GM18868 (cell line): ENCODE results near the gene ZNF215.
"Not testable (repeated sequence)": the region's sequence is repeated elsewhere in the genome, so short reads cannot be mapped to it uniquely, and the experiment has no call there.

Source experiments
- ATAC-seq: cut with Tn5 transposase; IDR thresholded peaks from one replicate; pipeline ENCODE4 v1.9.1; 2021; ENCODE audit warnings: mild to moderate bottlenecking, moderate library complexity; ENCODE audit not compliant: unreplicated experiment

ZNF215 gene

DNA sequence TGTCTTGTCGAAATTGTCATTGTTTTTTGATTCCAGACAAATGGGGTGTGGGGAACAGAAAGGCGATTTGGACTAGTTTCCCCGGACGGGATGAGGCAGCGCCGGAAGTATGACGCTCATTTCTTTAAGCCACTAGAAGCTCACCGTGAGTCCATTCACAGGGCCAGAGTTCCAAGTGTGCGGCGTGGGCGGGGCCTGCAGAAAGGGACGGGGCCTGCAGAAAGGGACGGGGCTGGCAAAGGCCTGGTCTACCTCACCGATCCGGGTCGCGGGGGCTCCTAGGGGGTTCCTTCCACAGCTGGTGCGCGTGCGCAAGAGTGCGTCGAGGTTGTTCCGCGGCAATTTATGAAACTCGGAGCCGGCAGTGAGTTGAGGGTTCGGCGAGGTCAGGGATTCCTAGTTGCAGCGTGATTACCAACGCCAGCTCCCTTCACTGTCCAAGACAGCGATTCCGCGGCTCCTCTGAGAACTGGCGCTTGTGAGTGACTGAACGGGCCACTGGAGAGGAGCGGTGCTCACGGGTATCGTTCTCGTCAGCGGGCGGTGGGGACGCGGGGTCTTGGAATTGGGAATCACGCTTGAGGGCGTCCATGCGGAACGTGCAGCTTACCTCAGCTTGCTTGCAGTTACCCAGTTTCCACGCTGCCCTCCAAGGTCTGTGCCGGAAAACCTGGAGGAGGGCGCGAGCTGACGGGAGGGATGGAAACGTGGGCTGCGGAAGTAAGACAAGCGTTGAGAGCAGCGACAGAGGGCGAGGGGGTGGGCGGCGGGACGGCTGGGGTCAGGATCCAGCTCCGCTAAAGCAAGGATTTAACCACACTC, at the start of gene ZNF215:
TSS of gene ZNF215 (plus strand) at position 219 of the 822 bp plus-strand sequence. CDS start 5,847 bp downstream, outside the sequence.
- ATAC-seq: peak; percentile 71

DNA sequence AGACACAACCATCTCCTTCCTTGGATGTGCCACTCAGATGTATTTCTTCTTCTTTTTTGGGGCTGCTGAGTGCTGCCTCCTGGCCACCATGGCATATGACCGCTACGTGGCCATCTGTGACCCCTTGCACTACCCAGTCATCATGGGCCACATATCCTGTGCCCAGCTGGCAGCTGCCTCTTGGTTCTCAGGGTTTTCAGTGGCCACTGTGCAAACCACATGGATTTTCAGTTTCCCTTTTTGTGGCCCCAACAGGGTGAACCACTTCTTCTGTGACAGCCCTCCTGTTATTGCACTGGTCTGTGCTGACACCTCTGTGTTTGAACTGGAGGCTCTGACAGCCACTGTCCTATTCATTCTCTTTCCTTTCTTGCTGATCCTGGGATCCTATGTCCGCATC, 49.3 kb upstream of the ZNF215 start:
- no peak for ATAC-seq

DNA sequence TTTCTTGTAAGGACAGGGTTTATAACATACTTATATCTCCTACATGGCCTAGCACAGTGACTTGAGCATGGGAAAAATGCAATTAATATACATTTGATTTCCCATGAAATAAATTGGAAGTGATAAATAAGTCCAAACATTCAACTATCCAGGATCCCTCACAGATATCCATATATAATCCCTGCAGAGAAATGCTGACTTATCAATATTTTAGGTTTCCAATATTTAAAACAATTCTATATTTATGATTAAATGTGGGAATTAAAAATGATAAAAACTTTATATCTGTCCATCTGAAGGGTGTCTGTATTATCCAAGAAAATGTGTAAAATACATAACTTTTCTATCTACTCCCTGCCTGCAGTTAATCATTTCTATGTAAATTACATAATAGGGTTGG, 43.5 kb upstream of the ZNF215 start:
- ATAC-seq: no peak

DNA sequence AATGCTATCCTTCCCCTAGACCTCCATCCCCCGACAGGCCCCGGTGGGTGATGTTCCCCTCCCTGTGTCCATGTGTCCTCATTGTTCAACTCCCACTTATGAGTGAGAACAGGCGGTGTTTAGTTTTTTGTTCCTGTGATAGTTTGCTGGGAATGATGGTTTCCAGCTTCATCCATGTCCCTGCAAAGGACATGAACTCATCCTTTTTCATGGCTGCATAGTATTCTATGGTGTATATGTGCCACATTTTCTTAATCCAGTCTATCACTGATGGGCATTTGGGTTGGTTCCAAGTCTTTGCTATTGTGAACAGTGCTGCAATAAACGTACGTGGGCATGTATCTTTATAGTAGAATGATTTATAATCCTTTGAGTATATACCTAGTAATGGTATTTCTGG, 38.5 kb upstream of the ZNF215 start:
- ATAC-seq: not testable (repeated sequence)

DNA sequence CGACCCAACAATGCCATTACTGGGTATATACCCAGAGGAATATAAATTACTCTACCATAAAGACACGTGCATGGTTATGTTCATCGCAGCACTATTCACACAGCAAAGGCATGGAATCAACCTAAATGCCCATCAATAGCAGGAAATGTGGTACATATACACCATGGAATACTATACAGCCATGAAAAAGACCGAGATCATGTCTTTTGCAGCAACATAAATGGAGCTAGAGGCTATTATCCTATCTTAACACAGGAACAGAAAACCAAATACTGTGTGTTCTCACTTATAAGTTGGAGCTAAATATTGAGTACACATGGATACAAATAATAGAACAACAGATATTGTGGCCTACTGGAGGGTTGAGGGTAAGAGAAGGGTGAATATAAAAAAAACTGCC, 37.4 kb upstream of the ZNF215 start:
- no peak for ATAC-seq

DNA sequence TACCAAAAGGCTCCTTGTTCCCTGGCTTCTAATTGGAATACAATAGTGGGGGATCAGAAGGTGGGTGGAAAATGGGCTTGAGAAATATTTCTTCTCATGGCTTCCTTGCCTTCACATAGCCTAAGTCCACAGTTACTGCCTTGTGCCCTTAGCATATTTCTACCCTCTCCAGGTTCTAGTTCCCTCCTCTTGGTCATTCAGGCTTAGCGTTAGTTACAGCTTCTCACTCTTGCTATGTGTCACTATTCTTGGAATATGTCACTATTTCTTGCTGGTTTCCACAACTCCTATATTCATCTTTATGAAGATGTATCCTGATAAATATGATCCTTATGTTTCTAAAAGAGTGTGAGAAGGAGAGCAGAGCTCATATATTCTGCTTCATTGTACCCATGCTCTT, 36.4 kb upstream of the ZNF215 start:
- peak; percentile 73 for ATAC-seq

DNA sequence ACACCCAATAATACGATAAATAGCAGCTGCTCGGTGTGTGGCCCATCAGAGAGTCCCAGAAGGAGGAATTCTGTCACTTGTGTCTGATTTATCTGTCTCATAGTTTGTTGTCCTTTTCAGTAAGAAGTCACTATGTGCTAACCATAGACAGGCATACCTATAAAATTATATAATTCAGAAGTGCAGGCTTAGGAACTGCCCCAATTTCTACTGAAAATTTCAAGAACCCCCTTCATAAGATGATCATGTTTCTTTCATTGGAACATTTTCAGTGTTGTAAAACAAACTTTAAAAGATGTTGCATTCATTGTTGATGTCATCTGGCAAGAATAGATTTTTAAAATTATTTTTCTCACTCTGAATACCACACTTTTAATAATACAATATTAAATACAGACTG, 33.8 kb upstream of the ZNF215 start, which contains the start of gene OR2D2:
TSS of gene OR2D2 (minus strand) at position 101 of the 400 bp plus-strand sequence. CDS start at position 101, 0 bp downstream.
- no peak for ATAC-seq

DNA sequence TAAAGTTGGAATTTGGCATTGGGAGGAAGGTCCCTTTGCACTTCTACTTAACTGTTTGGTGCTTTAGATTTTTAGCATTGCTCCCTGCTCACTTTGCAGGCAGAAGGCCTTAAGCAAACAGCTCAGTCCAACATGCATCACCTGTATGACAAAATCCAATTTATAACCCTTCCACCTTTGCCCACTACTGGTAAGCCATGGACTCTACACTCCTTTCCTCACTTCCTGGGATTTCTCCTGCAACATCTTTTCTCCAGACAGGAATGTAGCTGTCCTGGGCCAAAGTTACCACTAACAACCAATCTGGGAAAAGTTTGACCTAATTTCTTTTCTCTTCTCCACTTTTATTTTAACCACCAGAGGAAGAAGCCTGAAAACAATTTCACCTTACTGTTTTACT, 32.1 kb upstream of the ZNF215 start:
- ATAC-seq: no peak

DNA sequence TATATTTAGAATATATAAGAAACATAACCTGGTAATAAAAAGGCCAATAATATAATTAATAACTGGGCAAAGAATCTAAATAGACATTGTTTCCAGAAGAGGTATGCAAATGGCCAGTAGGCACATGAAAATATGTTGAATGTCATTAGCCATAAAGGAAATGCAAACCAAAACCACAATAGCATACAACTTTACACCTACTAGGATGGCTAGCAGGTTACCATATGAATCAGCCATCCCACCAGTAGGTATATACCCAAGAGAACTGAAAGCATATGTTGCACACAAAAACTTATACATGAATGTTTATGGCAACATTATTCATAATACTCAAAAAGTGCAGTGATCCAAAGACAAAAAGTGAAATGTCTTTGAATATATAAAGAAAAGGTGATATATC, 31.2 kb upstream of the ZNF215 start:
- peak; percentile 98 for ATAC-seq

DNA sequence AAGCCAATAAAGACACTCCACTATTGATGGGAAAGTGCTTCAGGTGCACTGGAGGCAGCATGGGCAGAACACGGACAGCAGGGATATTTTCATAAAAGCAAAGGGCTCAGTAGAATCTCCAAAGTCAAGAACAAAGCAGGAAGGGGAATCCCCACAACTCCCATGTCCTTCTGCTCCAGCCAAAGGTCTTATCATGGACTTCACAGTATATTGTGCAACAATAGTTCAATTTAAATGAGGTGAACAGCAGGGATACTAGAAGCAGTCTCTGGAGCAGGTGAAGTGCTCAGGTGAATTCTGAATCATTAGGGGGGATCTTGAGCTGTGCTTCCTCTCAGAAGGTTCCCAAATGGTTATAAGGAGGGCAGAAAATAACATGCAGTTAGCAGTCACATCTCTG, 27.3 kb upstream of the ZNF215 start:
- no peak for ATAC-seq

DNA sequence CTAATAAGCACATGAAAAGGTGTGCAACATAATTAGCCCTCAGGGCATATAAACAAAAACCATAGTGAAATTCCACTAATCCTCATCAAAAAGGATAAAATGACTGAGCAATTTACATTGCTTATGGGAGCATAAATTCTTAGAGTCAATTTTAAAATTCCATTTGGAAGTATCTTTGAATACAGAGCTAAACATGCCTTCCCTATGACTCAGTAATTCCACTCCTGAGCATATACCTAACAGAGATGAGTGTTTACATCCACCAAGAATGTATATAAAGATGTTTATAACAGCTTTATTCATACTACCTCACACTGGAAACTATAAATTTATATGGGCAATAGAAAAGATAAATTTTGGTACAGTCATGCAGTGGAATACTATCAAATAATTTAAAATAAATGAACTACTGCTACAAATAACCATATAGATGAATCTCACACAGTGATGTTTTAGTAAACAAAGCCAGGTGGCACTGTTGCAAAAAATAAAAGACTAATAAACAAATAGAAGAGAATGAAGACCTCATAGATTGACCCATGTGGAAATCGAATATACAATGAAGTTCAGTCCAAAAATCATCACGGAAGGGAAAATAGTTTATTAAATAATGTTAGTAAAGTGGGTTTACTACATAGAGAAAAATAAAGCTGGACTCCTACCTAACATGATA, 25.8 kb upstream of the ZNF215 start:
- no peak for ATAC-seq

DNA sequence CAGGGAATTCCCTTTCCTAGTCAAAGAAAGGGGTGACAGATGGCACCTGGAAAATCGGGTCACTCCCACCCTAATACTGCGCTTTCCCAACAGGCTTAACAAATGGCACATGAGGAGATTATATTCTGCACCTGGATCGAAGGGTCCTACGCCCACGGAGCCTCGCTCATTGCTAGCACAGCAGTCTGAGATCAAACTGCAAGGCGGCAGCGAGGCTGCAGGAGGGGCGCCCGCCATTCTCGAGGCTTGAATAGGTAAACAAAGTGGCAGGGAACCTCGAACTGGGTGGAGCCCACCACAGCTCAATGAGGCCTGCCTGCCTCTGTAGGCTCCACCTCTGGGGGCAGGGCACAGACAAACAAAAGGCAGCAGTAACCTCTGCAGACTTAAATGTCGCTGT, 21.4 kb upstream of the ZNF215 start:
- ATAC-seq: not testable (repeated sequence)

DNA sequence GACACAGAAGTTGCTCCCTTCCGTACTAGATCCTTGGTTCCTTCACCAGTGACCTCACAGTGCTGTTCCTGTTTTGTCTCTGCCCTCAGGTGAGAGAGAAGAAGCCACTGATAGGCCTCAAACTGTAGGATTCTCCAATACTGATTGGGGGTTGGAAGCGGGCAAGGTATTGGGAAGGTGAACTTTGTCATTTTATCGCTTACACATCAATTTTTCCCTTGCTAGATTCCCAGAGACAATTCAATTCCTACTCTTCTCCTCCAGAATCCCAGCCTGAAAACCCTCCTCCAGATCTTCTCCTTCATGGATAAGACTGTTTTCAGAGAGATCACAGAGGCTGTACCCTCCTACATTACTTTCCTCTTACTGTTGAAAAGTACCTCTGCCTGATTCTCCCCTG, 14.8 kb upstream of the ZNF215 start:
- ATAC-seq: no peak

DNA sequence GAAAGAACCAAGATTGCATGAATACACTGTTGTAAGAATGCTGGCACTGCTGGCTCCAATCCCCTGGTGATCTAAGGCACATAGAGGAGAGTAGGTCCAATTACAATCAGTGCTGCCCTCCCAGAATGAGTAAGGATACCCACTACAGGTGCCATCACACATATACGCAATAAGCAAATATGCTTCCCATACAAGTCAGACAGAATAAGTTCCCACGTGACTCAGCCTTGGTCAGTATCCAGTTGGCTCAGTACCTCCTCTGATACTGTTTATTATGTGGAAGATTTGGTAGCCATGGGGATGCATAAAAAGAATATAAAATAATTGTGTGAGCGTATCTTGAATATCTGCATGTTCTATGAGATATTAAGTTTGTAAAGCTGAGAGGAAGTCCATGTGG, 14.3 kb upstream of the ZNF215 start:
- no peak for ATAC-seq

DNA sequence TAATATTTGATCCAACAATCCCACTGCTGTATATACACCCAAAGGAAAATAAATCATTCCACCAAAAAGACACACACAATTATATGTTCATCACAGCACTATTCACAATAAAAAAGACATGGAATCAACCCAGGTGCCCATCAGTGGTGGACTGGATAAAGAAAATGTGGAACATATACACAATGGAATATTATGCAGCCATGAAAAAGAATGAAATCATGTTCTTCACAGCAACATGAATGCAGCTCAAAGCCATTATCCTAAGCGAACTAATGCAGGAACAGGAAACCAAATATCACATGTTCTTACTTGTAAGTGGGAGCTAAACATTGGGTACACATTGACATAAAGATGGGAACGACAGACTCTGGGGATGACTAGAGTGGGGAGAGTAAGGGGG, 6.5 kb upstream of the ZNF215 start:
- ATAC-seq: no peak

DNA sequence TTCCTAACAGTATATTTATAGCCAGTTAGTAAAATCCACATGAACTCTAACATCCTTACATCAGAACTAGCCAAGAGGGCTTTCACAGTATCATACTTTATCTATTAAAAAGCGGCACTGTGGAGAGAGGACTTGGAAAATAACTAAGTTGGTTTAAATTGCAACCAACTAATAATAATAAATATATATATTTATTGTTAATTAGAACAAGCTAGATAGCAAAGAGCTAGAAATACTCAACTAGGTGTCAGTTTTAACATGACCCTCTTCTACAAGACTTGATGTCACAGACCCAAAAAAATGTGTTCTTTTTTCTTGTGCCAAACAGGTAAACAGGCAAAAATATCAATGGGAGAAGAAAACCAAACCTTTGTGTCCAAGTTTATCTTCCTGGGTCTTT, 5.5 kb upstream of the ZNF215 start, which contains the start of gene OR2D3:
TSS of gene OR2D3 (plus strand) at position 301 of the 400 bp plus-strand sequence. CDS start at position 301, 0 bp downstream.
- no peak for ATAC-seq

DNA sequence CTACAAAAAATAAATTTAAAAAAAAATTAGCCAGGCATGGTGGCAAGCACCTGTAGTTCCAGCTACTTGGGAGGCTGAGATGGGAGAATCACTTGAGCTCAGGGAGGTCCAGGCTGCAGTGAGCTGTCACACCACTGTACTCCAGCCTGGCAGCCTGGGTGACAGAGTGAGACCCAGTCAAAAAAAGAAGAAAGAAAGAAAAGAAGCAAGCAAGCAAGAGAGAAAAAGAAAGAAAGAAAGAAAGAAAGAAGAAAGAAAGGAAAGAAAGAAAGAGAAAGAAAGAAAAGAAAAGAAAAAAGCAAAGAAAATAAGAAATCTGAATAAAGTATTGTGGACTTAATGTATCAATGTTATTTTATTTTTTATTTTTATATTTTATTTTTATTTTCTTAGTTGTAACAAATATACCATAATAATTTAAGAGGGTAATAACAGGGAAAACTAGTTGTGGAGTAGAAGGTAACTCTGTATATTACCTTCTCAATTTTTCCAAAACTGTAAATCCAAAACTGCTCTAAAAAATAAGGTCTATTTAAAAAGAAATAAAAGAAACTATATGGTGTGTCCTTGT, 1.1 kb upstream of the ZNF215 start:
- no peak for ATAC-seq

DNA sequence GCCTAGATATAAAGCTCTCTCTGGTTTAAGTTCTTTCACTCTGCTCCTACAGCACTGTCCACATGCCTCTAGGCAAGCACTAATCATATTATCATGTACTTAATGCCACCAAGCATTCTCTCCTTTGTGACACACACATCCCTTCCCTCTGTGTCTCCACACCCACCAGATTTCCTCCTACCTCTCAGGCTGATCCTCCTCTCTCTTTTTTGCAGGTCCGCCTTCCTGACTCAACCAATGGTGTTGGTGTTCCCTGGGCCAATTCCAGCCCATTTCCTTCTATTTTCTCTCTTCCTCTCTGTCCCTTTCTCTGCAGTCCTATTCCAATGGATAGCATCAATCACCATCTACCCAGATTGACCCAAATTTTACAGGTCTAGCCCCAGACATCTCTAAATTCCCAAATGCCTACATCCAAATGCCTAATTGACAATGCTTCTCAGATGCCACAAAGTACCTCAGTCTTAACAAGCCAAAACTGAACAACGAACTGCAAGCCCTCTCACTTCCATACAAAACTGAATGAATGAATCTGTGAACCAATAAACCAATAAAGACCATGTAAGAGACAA, 504 bp upstream of the ZNF215 start:
- peak; percentile 11 for ATAC-seq

DNA sequence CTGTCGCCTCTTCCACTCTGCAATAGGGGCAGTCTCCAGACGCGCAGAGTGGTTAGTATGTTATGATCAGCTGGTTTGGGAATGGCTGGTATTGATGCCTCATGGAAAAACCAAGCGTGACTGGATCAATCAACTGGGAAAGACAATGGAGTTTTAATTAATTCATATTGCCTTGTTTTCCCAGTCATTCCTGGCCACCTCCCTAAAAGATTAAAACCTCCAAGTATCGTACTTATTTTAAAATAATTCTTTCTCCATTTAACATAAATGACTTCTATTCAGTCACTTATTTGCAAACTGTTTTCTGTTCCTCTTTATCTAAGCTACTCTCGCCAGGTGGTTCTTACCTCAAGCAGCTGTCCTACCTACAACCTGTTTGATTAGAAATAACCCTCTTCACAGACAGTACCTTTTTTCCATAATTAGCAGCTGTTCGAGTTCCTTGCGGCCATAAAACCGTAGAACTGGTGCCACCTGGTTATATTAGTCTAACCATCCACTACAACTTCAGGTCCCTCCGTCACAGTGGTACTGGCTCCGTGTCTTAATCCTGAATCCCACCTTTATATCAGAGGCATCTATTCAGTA, 898 bp downstream of the ZNF215 start:
- ATAC-seq: peak; percentile 51

DNA sequence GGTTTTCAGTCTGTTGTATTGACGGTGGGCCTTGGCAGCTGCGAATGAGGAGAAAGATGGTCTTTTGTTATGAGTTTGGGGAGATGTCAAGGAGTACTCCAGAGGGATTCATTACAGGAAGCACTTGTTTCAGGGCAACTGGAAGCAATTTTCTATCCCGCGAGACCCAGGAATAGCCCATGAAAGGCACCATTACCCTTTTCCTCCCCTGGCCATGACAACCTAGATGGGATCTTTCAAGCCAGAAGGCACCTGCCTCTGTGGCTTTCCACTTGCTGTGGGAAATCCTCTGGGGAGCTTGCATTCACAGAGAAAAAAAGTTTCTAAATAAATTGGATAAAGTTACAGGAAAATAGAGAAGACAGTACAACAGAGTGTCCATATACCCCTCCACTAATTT, 2.7 kb downstream of the ZNF215 start:
- ATAC-seq: no peak

DNA sequence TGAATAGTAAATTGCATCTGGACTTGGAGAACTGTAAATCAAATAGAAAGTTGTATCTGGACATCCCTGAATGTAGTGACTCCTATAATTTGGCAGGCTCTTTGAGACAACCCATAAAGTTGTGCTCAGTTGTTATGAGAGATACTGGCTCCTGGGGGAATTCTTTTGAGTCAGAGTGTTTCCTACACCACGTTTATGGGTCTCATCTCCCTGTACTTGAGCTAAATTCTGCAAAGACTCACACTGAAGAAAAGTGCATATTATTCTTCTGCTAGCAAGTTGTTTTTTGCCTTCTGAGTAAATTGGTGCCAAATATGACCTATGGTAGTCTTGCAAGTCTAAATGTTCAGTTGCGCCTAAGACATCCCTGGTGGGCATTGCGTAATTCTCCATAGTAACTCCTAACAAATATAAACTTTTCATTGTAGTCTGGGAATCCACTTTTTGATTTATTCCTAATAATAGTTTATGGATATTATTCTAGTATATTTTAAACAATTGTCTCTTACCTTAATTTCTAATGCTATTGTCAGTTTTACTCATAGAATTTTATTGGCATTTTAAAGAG, 5.0 kb downstream of the ZNF215 start:
- ATAC-seq: no peak
